ENCODE measurements around the gene PHRF1.
"Not testable (repeated sequence)": the region's sequence is repeated elsewhere in the genome, so short reads cannot be mapped to it uniquely, and the experiment has no call there.

Gene PHRF1

DNA sequence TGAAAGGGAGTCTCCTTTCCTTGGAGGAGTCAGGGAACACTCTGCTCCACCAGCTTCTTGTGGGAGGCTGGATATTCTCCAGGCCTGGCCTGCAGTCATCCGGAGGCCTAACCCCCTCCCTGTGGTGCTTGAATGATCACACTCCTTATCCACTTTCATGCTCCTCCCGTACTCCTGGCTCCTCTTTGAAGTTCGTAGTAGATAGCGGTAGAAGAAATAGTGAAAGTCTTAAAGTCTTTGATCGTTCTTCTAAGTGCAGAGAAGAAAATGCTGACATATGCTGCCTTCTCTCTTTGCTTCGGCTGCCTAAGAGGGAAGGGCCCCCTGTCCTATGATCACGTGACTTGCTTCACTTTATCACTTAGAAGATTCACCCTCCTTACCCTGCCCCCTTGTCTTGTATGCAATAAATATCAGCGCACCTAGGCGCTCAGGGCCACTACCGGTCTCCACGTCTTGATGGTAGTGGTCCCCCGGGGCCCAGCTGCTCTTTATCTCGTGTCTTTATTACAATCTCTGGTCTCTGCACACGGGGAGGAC, 2.2 kb upstream of the PHRF1 start:
- not testable (repeated sequence) for DNase-seq (ENCODE audit: low read depth)

DNA sequence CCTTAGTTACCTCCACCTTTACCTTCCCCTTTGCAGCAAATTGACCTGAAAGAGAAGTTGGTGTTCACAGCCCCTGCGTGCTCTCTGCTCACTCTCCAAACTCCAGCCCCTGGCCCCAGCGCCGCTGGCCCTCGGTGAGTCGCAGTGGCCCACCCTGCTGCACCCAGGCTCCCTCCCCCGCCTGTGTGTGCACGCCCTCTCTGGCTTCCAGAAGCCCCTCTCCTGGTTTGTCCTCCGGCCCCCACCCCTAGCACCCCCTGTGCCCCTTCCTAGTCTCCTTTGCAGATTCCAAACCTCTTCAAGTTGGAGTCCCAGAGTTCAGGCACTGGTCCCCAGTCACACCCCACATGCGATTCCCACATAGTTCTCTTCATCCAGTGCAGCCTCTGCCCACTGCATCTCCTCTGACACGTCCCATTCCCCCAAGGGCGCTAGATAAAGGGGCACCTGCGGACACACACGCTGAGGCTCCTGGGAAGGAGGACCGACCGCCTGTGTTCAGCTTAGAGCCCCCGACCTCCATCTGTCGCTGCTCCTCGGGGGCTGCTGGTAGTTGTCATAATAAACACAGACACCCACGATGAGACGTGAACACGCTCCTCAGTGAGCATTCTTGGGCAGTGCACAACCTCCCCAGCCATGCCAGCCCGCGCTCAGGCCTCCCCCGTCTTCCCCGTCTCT, 1.5 kb upstream of the PHRF1 start:
- DNase-seq (ENCODE audit: low read depth): no peak

DNA sequence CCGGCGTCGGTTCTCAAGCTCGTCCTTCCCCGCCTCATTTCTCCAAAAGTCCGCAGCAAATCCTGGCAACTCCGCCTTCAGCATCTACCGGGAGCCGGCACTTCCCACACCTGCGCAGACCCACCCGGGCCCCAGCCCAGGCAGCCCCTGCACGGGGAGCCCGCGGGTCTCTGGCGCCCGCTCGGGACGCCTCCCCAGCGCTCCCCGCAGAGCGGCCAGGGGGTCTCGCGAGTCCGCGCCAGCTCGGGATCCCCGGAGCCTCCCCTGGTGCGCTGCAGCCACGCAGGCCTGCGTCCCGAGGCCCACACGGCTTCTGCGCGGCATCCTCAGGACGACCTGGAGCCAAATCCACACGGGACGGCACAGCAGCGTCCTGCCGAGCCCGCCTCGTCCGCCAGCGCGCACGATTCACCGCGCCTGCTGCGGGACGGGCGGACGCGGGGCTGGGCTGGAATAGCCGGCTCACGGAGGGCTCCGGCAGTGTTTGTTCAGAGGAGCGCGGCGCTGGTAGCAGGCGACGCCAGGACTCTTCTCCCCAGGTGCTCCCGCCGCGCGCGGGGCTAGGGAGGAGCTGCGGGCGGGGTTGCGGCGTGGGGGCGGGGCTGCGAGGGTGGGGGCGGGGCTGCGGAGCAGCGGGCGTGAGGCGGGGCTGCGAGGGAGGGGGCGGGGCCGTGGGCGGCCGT, 816 bp upstream of the PHRF1 start:
- DNase-seq (ENCODE audit: low read depth): no peak

DNA sequence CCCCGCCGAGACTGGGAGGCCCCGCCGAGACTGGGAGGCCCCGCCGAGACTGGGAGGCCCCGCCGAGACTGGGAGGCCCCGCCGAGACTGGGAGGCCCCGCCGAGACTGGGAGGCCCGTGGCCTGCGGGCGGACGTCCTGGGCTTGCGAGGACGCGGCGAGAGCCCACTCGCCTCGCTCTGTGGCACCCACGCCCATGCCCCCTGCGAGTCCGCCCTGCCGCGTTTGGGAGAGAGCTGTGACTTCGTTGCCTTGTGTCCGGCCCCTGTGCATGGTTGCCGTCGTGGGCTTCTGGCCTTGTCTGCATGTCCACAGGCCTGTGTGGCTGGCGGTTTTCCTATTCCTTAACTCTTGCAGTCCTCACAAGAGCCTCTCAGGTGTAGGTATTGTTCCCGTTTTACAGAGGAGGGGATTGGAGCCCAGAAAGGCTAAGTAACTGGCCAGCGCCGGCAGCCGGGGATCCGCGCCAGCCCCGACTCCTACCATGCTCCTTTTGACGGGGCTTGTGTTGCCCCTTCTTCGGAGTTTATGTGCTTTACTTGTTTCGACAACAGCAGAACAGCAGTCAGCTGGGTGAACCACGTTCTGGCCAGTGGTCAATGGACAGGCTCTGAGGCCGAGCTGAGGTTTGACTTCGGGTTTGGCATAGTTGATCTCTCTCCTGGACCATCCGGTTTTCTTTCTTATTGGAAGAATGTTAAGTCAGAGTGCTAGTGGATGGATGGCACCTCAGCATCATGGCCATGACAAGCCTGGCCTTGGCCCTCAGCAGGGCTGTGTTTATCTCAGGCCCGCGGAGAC, 741 bp downstream of the PHRF1 start:
- DNase-seq (ENCODE audit: low read depth): no peak

DNA sequence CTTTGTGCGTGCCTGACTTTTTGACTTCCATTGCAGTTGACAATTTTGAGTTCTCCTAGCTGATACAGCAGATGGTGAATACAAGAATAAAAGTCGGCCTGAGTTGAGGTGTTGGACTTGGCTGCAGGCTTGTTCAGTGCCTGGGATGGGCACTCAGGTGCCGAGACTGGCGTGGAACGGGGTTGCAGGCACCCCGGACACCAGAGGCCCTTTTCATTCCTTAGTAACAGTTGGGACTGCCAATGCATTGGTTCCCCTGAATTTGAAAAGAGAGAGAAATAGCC, 1.3 kb downstream of the PHRF1 start:
- no peak for DNase-seq (ENCODE audit: low read depth)

DNA sequence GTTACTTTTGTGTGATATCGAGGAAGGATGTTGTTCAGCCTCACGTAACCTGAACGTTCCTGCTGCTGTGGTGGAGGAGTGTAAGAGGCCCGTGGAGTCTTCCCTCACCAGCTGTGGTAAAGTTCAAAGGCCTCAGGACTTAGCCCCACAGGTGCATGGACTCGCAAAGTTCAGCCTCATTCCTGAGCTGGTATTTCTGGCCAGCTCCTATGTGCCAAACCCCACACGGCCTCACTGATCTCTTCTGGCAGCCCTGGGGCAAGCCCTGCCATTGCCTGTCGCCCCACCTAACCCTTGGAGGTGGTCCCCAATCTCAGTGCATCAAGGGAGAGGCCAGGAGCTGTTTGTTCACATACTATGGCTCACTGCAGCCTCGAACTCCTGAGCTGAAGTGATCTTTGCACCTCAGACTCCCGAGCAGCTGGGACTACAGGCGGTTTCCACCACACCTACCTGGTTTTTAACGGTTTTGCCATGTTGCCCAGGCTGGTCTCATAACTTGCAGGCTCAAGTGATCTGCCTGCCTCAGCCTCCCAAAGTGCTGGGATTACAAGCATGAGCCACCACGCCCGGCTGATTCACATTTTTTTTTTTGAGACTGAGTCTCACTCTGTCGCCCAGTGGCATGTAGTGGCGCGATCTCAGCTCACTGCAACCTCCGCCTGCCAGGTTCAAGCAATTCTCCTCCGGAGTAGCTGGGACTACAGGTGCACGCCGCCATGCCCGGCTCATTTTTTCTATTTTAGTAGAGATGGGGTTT, 2.2 kb downstream of the PHRF1 start:
- DNase-seq (ENCODE audit: low read depth): no peak

DNA sequence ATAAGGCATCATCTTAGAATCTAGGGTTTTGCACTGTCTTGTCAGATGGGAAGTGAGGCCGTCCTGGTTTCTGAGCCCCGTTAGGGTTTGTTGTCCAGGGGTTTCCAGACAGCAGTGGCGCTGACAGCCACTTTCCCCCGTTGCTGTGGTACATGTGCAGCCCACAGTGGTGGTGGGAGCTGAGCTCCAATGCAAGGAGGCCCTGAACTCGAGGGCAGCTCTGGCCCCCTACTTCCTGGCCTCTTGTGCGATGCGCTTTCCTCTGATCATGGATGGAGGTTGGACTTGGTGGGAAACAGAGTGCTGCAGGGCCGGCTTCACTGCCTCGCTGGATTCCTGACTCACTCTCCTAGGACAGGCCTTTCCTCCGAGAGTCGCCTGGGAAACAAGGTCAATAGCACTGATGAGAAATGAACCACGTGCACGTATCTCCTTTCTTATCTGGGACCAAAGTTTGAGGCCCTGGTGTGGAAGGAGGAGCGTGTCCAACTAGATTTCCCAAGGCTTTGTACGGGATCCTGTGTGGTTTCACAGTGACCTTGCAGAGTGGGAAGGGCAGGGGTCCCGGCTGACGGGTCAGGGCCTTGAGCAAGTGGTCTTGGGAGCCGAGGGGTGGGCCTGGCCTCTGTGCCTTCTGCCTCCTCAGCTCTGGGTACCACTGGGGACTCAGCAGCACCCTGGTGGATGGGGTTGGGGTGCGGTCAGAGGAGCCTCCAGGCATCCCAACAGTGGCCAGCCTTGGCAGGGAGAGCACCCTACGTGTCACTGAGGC, 3.7 kb downstream of the PHRF1 start:
- no peak for DNase-seq (ENCODE audit: low read depth)

DNA sequence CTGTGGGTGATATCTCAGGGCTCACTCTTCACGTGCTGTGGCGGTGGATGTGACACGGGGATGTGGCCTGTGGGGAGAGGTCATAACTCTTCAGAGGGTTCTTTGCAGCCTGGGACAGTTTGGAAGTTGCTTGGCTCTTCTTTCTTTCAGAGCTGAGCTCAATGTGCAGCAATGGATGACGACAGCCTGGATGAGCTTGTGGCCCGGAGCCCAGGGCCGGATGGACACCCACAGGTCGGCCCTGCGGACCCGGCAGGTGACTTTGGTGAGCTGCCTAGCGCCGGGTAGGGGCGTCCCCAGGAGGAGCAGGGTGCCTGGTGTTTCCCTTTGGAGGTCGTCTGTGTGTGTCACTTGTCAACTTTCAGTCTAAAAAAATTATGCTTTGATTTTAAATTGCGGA, 5.1 kb downstream of the PHRF1 start:
- DNase-seq (ENCODE audit: low read depth): no peak

DNA sequence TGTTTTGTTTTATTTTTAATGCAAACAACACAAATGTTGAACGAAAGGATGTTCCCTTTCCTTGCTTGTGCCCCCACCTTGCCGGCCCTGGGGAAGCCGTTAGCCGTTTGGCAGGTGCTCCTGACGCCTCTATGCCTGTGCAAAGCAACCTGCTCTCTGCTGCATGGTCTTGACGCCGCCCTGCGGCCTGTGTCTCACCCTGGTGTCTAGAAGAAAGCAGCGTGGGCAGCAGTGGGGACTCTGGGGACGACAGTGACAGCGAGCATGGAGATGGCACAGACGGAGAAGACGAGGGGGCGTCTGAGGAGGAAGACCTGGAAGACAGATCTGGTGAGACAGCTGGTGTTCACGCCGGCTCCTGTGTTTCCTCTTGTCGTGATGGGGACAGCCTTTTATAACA, 5.5 kb downstream of the PHRF1 start:
- no peak for DNase-seq (ENCODE audit: low read depth)

DNA sequence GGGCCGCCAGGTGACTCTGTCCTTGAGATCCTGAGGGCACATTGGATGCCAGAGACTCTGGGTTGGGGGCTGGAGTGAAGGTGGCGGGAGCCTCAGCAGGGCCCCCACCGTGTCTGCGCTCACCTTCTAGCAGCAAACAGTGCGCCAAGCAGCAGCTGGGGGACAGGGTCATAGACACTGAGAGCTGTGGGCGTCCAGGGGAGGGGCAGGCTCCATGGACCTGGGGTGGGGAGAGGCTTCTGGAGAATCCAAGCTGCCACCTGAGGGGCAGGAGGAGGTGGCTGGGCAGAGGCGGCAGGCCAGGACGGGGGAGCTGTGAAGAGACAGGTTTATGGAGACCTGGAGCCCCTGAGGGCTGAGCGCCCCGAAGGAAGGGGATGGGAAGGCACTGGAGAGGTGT, 8.0 kb downstream of the PHRF1 start:
- no peak for DNase-seq (ENCODE audit: low read depth)

DNA sequence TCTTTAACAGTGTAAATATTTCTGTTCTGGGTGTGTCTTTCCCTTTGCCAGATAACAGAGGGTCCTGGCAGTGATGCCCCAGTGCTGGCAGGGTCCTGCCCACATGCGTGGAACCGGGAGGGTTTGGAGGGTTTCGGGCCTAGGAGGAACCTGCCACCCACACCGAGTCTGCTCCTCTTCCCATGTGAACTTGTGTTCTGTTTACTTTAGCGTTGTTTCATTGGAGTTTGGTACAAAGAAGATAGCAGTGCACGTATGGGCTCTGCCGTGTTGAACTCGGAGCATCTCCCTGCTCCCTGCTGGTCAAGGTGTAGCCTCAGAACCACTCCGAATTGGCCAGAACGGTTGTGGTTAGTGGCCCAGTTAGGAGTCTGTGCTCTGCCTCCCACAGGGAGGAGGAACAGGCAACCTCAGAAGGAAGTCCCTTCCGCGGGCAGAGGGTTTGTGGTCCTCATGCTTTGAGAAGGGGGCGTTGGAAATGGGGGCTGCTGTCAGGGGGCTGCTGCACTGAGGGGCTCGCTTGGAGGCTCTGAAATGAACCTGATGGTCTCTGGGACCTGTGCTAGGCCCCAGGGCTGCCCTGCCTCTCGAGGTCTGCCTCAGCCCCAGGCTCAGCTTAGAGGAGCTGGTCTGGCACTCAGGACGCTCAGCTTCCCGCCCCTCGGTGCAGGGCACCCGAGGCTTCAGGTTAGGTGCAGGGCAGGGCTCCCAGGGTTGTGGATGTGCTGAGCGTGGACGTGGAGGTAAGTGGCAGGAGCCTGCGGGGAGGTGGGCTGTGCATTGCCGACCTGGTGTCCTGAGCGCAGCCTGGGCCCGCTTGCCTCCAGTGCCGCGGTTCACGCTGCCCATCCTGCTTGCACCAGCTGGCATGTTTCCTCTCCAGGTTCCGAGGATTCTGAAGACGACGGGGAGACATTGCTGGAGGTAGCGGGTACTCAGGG, 10.4 kb downstream of the PHRF1 start:
- no peak for DNase-seq (ENCODE audit: low read depth)

DNA sequence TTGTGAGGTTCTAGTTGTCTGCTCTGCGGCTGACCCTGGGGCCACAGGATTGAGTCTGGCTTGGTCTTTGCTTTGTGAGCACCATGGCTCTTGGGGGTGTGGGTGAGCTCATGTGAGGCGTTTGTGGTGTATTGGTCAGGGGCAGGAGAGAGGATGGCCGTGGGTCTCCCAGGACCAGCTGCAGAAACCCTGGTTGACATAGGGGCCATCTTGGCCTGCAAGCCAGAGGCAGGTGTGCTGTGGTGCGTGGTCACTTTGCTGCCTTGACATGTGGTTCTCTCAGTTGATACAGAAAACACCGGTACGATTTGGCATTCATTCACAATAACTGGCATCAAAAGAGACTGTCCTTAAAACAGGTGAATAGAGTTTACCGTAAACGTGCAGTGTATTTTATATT, 11.3 kb downstream of the PHRF1 start:
- no peak for DNase-seq (ENCODE audit: low read depth)

DNA sequence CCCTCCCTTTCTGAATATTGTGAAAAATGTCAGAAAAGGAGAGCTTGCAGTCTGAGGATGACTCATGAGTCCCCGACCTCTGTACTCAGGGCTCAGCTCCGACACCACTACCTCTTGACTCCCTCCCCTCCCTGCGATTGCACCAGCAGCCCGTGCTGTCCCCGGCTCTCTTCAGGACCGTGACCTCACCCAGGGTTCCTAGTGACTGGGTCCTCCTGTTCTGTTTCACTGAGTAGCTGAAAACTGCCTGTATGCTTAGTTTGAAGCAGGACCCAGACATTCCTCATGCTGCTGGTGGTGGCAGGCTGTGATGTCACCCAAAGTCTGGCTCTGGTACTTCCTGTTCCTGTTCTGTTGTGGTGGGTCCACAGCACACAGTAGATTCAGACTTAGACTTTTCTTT, 11.7 kb downstream of the PHRF1 start:
- peak; percentile 54 for DNase-seq (ENCODE audit: low read depth)

DNA sequence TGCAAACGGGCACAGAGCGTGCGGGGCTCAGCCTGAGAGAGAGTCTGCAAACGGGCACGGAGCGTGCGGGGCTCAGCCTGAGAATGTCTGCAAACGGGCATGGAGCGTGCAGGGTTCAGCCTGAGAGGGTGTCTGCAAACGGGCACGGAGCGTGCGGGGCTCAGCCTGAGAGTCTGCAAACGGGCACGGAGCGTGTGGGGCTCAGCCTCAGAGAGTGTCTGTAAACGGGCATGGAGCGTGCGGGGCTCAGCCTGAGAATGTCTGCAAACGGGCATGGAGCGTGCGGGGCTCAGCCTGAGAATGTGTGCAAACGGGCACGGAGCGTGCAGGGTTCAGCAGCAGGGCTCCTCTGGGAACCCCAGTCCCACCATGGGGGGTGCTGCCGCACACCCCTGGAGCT, 13.5 kb downstream of the PHRF1 start:
- no peak for DNase-seq (ENCODE audit: low read depth)

DNA sequence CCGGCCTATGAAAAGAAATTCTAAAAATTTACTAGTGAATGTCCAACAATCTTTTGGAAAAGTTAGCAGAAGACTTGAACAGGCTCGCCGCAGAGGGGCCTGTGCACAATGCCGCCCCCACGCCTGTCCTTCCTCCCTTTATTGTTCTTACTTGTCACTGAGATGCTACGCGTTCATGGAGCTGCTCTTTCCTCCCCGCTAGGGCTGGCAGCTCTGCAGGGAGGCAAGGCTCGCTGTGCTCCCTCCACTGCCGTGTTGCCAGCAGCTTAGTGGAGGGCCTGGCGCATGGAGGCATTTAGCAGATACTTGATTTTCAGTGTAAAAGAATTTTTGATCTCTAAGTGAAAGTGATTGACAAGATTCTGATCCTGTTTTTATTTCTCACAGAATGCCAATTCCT, 14.7 kb downstream of the PHRF1 start:
- DNase-seq (ENCODE audit: low read depth): no peak

DNA sequence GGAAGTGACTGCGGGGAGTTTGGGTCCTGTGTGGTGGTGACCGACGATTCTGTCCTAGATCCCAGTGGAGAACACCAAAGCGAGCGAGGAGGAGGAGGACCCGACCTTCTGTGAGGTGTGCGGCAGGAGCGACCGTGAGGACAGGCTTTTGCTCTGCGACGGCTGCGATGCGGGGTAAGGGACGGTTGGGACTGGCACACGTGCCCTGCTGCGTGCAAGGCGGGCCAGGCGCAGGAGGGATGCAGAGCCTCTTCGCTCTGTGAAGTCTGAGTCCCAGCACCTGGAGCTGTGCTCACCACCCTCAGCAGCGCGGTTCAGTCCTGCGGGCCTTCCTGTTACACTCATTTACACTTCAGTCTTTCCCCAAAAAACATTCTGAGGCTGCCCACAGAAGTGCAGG, 16.2 kb downstream of the PHRF1 start:
- no peak for DNase-seq (ENCODE audit: low read depth)

DNA sequence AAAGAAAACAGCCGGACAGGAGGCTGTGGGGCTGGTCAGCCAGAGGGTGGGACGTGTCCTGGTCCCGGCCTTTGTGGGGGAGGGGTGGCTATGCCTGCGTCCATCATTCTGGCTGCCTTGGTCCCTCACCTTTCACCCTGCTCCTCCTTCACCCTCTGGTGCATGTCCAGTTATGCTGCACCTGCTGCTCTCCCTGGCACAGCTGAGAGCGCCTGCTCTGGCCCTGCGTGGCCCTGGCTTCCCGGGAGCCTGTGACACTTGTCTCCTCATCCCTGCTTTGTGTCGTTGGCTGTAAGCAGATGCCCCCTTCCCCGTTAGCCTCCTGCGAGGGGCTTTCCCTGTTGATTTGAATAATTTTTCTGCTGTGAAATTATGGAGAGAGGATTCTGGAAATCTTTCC, 16.6 kb downstream of the PHRF1 start:
- DNase-seq (ENCODE audit: low read depth): no peak

DNA sequence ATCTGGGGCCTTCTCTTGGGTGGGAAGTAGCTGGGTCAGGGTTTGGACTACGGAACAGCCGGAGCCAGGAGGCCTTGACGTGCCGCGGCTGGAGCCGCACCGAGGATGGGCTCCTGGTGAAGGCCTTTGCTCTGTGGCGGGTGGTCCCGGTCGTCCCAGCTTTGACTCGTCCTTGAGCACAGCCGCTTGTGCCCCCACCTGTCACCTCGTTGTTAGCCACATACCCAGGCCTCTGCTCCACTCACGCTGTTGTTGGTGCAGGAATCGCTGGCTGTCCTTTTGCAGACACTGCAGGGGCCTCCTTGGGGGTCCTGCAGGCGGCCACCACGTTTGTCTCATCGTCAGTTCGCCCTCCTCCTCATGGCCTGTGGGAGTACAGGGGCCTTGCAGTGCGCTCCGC, 17.1 kb downstream of the PHRF1 start:
- DNase-seq (ENCODE audit: low read depth): no peak

DNA sequence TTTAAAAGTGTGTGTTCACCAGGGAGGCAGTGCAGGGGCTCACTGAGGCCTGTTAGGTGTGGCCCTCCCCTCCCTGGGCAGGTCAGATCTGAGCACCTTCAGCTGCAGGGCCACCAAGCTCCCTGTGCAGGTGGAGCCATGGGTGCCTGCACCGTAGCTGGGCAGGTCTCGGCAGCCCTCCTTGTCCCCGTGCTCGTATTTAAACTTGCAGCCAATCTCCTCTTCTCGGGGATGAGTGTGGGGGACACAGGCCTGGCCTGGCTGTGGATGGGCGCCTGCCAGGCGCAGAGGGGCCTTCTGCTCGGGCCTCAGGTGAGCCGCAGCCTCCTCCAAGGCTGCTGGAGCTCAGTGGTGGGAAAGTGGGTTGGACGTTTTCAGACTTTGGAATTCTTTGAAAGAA, 19.1 kb downstream of the PHRF1 start:
- DNase-seq (ENCODE audit: low read depth): no peak

DNA sequence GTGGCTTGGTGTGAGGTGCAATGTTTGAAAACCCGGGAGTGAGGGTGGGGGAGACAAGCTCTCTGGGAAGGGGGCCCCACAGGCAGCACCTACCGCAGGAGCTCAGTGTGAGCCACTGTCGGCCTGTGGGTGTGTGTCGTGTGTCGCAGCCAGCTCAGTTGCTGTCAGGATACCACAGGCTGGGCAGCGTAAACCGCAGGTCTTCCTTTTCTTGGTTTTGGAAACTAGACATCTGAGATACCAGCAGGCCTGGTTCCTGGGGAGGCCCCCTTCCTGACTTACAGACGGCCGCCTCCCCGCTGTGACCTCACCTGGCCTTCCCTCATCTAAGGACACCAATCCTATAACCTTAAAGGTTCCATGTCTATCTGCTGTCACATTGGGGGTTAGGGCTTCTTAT, 20.1 kb downstream of the PHRF1 start:
- no peak for DNase-seq (ENCODE audit: low read depth)
